Activated CD8-positive, alpha-beta memory T cell treated with anti-CD3 and anti-CD28 coated beads, Interleukin-2, amount 50 U/mL, for 4 hours (primary cell): ENCODE measurements around the gene CUBN.
"Not testable (repeated sequence)": the region's sequence is repeated elsewhere in the genome, so short reads cannot be mapped to it uniquely, and the experiment has no call there.

Experiments
- DNase-seq: peaks from one replicate; pipeline ENCODE4 v3.0.0-alpha.2; 2020

Gene CUBN

GRCh38 chr10:17031637-17032635 lies 97.7 kb downstream of the CUBN start:
- DNase-seq: no peak

- peak; percentile 84 for DNase-seq
Measured at GRCh38 chr10:17029581-17030271, 99.9 kb downstream of the CUBN start.

GRCh38 chr10:17029239-17029580 lies 100.4 kb downstream of the CUBN start:
- DNase-seq: no peak

GRCh38 chr10:17028798-17029197 lies 100.8 kb downstream of the CUBN start:
- no peak for DNase-seq

- DNase-seq: peak; percentile 64
Measured at GRCh38 chr10:17026686-17027485, 102.7 kb downstream of the CUBN start.

GRCh38 chr10:17025444-17026295 lies 103.9 kb downstream of the CUBN start:
- peak; percentile 61 for DNase-seq

- no peak for DNase-seq
Measured at GRCh38 chr10:17024461-17024860, 105.2 kb downstream of the CUBN start.

GRCh38 chr10:17023386-17024298 lies 106.0 kb downstream of the CUBN start:
- DNase-seq: peak; percentile 71

GRCh38 chr10:17022896-17023295 lies 106.7 kb downstream of the CUBN start:
- no peak for DNase-seq

GRCh38 chr10:17022466-17022825 lies 107.2 kb downstream of the CUBN start:
- no peak for DNase-seq

GRCh38 chr10:17021656-17022465 lies 107.8 kb downstream of the CUBN start:
- no peak for DNase-seq

- DNase-seq: no peak
Measured at GRCh38 chr10:17019696-17020095, 109.9 kb downstream of the CUBN start.

GRCh38 chr10:17013131-17013983 lies 116.3 kb downstream of the CUBN start:
- not testable (repeated sequence) for DNase-seq

GRCh38 chr10:17012731-17013130 lies 116.9 kb downstream of the CUBN start:
- not testable (repeated sequence) for DNase-seq

GRCh38 chr10:17010363-17011145 lies 119.1 kb downstream of the CUBN start:
- no peak for DNase-seq

GRCh38 chr10:17009212-17009700 lies 120.4 kb downstream of the CUBN start:
- no peak for DNase-seq

- DNase-seq: no peak
Measured at GRCh38 chr10:17007418-17007770, 122.2 kb downstream of the CUBN start.
